Prostate gland (tissue), 2 donors: ENCODE measurements around the gene EDNRA.

Experiments used
- POLR2A ChIP-seq: fragments of 450-650 bp; IDR thresholded peaks from one replicate; pipeline ENCODE4 v1.6.1; 2016; ENCODE audit warnings: antibody characterized with exemption, mild to moderate bottlenecking
- POLR2AphosphoS5 ChIP-seq: sonication (generic); formaldehyde crosslinking; IDR thresholded peaks from one replicate; pipeline ENCODE4 v1.6.1; 2017; ENCODE audit warnings: antibody characterized with exemption
- TF ChIP-seq, protein P1 (sequence below), 4 experiments: fragments of 200-600 bp in 2 of 4; fragments of 450-650 bp in 2 of 4; sonication (generic) in 2 of 4; IDR thresholded peaks; 1 replicate in 3 of 4; 2 replicates in 1 of 4; pipeline ENCODE4 v1.5.1; 2016 to 2019; ENCODE audit warnings: antibody characterized with exemption in 4 of 4, mild to moderate bottlenecking in 2 of 4, moderate library complexity in 2 of 4

- TF ChIP-seq, protein P1, sequence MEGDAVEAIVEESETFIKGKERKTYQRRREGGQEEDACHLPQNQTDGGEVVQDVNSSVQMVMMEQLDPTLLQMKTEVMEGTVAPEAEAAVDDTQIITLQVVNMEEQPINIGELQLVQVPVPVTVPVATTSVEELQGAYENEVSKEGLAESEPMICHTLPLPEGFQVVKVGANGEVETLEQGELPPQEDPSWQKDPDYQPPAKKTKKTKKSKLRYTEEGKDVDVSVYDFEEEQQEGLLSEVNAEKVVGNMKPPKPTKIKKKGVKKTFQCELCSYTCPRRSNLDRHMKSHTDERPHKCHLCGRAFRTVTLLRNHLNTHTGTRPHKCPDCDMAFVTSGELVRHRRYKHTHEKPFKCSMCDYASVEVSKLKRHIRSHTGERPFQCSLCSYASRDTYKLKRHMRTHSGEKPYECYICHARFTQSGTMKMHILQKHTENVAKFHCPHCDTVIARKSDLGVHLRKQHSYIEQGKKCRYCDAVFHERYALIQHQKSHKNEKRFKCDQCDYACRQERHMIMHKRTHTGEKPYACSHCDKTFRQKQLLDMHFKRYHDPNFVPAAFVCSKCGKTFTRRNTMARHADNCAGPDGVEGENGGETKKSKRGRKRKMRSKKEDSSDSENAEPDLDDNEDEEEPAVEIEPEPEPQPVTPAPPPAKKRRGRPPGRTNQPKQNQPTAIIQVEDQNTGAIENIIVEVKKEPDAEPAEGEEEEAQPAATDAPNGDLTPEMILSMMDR (IDR thresholded peaks at IDR 0.05), result no peak
- TF ChIP-seq POLR2A (no peak), POLR2AphosphoS5 (no peak)
Observed at GRCh38 chr4:147542229-147542990, 61.5 kb downstream of the EDNRA start.
